PFSK-1 (cell line): Measurements from ENCODE around the gene CARD10.

Source experiments
- FOXP2 ChIP-seq: optimal IDR thresholded peaks from 2 replicates; pipeline ENCODE3; 2011; ENCODE audit warnings: borderline replicate concordance, control low read depth, inconsistent platforms; ENCODE audit not compliant: insufficient read depth; ENCODE audit errors: extremely low read length, extremely low read depth
- POLR2AphosphoS5 ChIP-seq: IDR thresholded peaks from 2 replicates; pipeline ENCODE4 v1.6.1; 2012; ENCODE audit warnings: low read depth, mild to moderate bottlenecking, control low read depth, low read length, moderate library complexity
- REST ChIP-seq, 2 experiments: IDR thresholded peaks; 2 replicates each; pipeline versions ENCODE4 v1.6.1 to v1.8.0; 2011 to 2012; ENCODE audit warnings: low read depth in 2 of 2, low read length in 2 of 2, control low read depth in 1 of 2, inconsistent platforms in 1 of 2, mild to moderate bottlenecking in 1 of 2, moderate library complexity in 1 of 2; ENCODE audit not compliant: insufficient read depth in 1 of 2
- SIN3A ChIP-seq: IDR thresholded peaks from 2 replicates; pipeline ENCODE4 v1.6.1; 2012; ENCODE audit warnings: mild to moderate bottlenecking, low read length, moderate library complexity, borderline replicate concordance; ENCODE audit not compliant: insufficient read depth
- TAF1 ChIP-seq: IDR thresholded peaks from 2 replicates; pipeline ENCODE4 v1.6.1; 2012; ENCODE audit warnings: low read length, control low read depth, borderline replicate concordance; ENCODE audit not compliant: insufficient read depth

DNA sequence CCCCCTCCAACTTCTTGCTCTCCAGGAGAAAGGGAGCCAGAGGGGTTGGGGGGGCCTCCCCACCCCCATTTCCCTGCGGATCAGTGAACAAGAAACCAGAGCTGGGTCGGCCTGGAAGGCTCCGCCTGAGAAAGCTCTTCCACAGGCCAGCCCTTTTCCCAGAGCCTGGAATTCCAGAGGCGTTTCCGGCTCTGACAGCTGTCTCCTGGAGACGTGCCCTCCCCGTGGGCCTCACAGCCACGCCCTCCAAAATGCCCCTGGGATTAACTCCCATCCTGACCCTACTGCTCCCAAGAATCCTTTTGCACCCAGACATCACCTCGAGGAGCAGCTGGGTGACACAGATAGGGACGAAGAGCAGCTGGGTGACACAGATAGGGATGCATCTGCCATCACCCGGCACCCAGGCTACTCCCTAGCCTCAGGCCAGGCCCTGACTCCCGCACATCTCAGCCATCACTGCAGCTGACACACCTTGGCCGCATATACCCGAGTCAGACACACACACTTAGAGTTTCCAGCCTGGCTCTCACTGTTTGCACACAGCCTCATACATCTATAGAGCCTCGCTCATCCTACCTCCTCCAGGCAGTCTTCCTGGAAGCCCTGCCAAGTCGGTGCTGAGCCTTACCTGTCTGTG is 33.4 kb upstream of the CARD10 start:
- TF ChIP-seq TAF1 = no peak
- TF ChIP-seq REST (IDR thresholded peaks at IDR 0.05; ENCODE audit: insufficient read depth in 1 of 2, low read depth in 2 of 2, low read length in 2 of 2) = no peak
- TF ChIP-seq POLR2AphosphoS5 = no peak
- TF ChIP-seq SIN3A = no peak
- no peak for TF ChIP-seq FOXP2
